ENCODE results near the gene PRKAR1A.

- TF ChIP-seq CTCF (IDR thresholded peaks at IDR 0.05; ENCODE audit: low read depth, low read length, missing input control) = no peak
- TF ChIP-seq, protein P1, sequence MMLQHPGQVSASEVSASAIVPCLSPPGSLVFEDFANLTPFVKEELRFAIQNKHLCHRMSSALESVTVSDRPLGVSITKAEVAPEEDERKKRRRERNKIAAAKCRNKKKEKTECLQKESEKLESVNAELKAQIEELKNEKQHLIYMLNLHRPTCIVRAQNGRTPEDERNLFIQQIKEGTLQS (IDR thresholded peaks at IDR 0.05) = peak; percentile 49
- peak; percentile 40 for TF ChIP-seq TAF1 (conservative IDR thresholded peaks at IDR 0.05)
- peak; percentile 26 for TF ChIP-seq REST (IDR thresholded peaks at IDR 0.05)
- no peak for TF ChIP-seq EGR1 (IDR thresholded peaks at IDR 0.05; ENCODE audit: low read depth in 2 of 2)
- TF ChIP-seq SP1 (IDR thresholded peaks at IDR 0.05) = peak; percentile 58
- TF ChIP-seq FOXA1 (IDR thresholded peaks at IDR 0.05) = no peak
- TF ChIP-seq RXRA (IDR thresholded peaks at IDR 0.05) = peak; percentile 85 to 88
- no peak for TF ChIP-seq NR2F2 (IDR thresholded peaks at IDR 0.05)
- TF ChIP-seq GABPA (IDR thresholded peaks at IDR 0.05 in 1 of 2, conservative IDR thresholded peaks at IDR 0.05 in 1 of 2) = no peak
- TF ChIP-seq HNF4G (IDR thresholded peaks at IDR 0.05) = peak; percentile 18
- TF ChIP-seq, protein P2, sequence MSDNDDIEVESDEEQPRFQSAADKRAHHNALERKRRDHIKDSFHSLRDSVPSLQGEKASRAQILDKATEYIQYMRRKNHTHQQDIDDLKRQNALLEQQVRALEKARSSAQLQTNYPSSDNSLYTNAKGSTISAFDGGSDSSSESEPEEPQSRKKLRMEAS (IDR thresholded peaks at IDR 0.05) = no peak
- TF ChIP-seq YY1 (IDR thresholded peaks at IDR 0.05) = peak; percentile 8
- no peak for TF ChIP-seq ZBTB33 (IDR thresholded peaks at IDR 0.05)
These were observed 67.1 kb downstream of the PRKAR1A start for GRCh38 chr17:68579194-68579927.
